ENCODE results near the gene DNM2.
"Not testable (repeated sequence)": the region's sequence is repeated elsewhere in the genome, so short reads cannot be mapped to it uniquely, and the experiment has no call there.

- TF ChIP-seq CEBPB (IDR thresholded peaks at IDR 0.05; ENCODE audit: borderline replicate concordance in 1 of 2, low read depth in 2 of 2, low read length in 2 of 2); CTCF (IDR thresholded peaks at IDR 0.05 in 2 of 3, conservative IDR thresholded peaks at IDR 0.05 in 1 of 3; ENCODE audit: control insufficient read depth in 2 of 3, extremely low read depth in 1 of 3, insufficient read depth in 1 of 3, low read depth in 3 of 3, low read length in 3 of 3): not testable (repeated sequence)
Measured at GRCh38 chr19:10877608-10878007, 159.7 kb downstream of the DNM2 start.
